ENCODE results near the gene POLDIP2.

GRCh38 chr17:28370744-28371103 is 13.4 kb upstream of the POLDIP2 start:
- TF ChIP-seq CTCF (IDR thresholded peaks at IDR 0.05; ENCODE audit: extremely low read depth in 1 of 2, insufficient read depth in 1 of 2, low read depth in 1 of 2, low read length in 2 of 2) (no peak), POLR2AphosphoS5 (IDR thresholded peaks at IDR 0.05; ENCODE audit: insufficient read depth, low read depth, low read length) (no peak)

Measured in endothelial cell of umbilical vein (primary cell).